GM12878 (cell line): ENCODE results near the gene DOHH. TPM values are rescaled to one million over a fixed set of nuclear protein-coding genes. Genes with fewer than 3 reads are reported as not detected.

Experiments used
- ATAC-seq: fragments of 200-7000 bp; cut with Tn5 transposase; 3 replicates; pipeline ENCODE4 v1.9.1; 2020; ENCODE audit warnings: mild to moderate bottlenecking, moderate library complexity
- BruUV-seq: library from RNA; stranded (reverse); fragments of 400-500 nt; replicated peaks from 2 replicates; lab custom pipeline; 2021; lab: Mats Ljungman, UMichigan
- CTCF ChIA-PET: fragments of 300-600 bp; sonication (Branson Sonifier 250); formaldehyde crosslinking; extraction: SDS; loops from one replicate; lab custom pipeline; 2021; ENCODE audit warnings: inconsistent platforms; lab: Yijun Ruan, JAX
- POLR2A ChIA-PET: fragments of 350-600 bp; formaldehyde crosslinking; extraction: SDS; loops from one replicate; lab custom pipeline; 2021; ENCODE audit warnings: inconsistent platforms; lab: Charles Lee
- RAD21 ChIA-PET: fragments of 300-600 bp; sonication (Branson Sonifier 250); formaldehyde crosslinking; loops from one replicate; lab custom pipeline; 2023; ENCODE audit warnings: antibody characterized with exemption; ENCODE audit not compliant: unreplicated experiment; lab: Charles Lee
- SMC1A ChIA-PET: fragments of 300-600 bp; sonication (Branson Sonifier 250); formaldehyde crosslinking; loops from one replicate; lab custom pipeline; 2023; ENCODE audit not compliant: unreplicated experiment, uncharacterized antibody; lab: Charles Lee
- DNase-seq: peaks from one replicate; pipeline ENCODE4 v3.0.0-alpha.2; 2011; ENCODE audit warnings: low read depth, low spot score
- FAIRE-seq: peaks from 3 replicates; lab custom pipeline; 2011; peaks lifted over from hg19 to GRCh38; lab: Jason Lieb, UNC
- H2AFZ ChIP-seq: 2 replicates; pipeline ENCODE4 v1.6.0; 2011; ENCODE audit warnings: low read depth, low read length, control low read depth; ENCODE audit not compliant: control insufficient read depth
- H3K27ac ChIP-seq: 2 replicates; pipeline ENCODE4 v1.5.1; 2011; ENCODE audit warnings: control low read depth; ENCODE audit not compliant: control insufficient read depth, insufficient read depth
- H3K27me3 ChIP-seq, 2 experiments: replicated peaks in 1 of 2; 2 replicates each; pipeline versions ENCODE4 v1.6.0 to v1.6.1; 2011; ENCODE audit warnings: low read length in 1 of 2; ENCODE audit not compliant: control insufficient read depth in 2 of 2, insufficient read depth in 2 of 2
- H3K36me3 ChIP-seq, 2 experiments: 2 replicates each; pipeline ENCODE4 v1.5.1; 2011; ENCODE audit warnings: low read length in 1 of 2; ENCODE audit not compliant: control insufficient read depth in 2 of 2, insufficient read depth in 2 of 2
- H3K4me1 ChIP-seq: 2 replicates; pipeline ENCODE4 v1.6.1; 2011; ENCODE audit warnings: mild to moderate bottlenecking, low read length, moderate library complexity, mixed read lengths; ENCODE audit not compliant: control insufficient read depth, insufficient read depth
- H3K4me2 ChIP-seq: 2 replicates; pipeline ENCODE4 v1.6.0; 2011; ENCODE audit warnings: control low read depth; ENCODE audit not compliant: control insufficient read depth, insufficient read depth
- H3K4me3 ChIP-seq: fragments of 200-600 bp; sonication (generic); 2 replicates; pipeline ENCODE4 v1.5.1; 2016
- H3K79me2 ChIP-seq: 2 replicates; pipeline ENCODE4 v1.6.0; 2011; ENCODE audit warnings: low read length; ENCODE audit not compliant: control insufficient read depth, insufficient read depth
- H3K9ac ChIP-seq: 2 replicates; pipeline ENCODE4 v1.8.0; 2011; ENCODE audit warnings: low read length, control low read depth, mixed read lengths; ENCODE audit not compliant: control insufficient read depth, insufficient read depth
- H3K9me3 ChIP-seq: replicated peaks from 3 replicates; pipeline ENCODE4 v1.5.1; 2011; ENCODE audit warnings: mild to moderate bottlenecking, low read length; ENCODE audit not compliant: control insufficient read depth, insufficient read depth
- H4K20me1 ChIP-seq: 2 replicates; pipeline ENCODE4 v1.6.0; 2011; ENCODE audit not compliant: control insufficient read depth, insufficient read depth
- EGR1 ChIP-seq, 2 experiments: IDR thresholded peaks; 1 replicate in 1 of 2; 2 replicates in 1 of 2; pipeline ENCODE4 v1.6.1; 2011 to 2012; ENCODE audit warnings: low read depth in 2 of 2, low read length in 2 of 2, borderline replicate concordance in 1 of 2, mild to moderate bottlenecking in 1 of 2, moderate library complexity in 1 of 2
- EZH2 ChIP-seq: IDR thresholded peaks from 2 replicates; pipeline ENCODE4 v1.6.1; 2012; ENCODE audit warnings: low read depth, mild to moderate bottlenecking, control low read depth, inconsistent platforms, low read length, borderline replicate concordance; ENCODE audit not compliant: control insufficient read depth
- KDM1A ChIP-seq: fragments of 200-600 bp; sonication (generic); IDR thresholded peaks from 2 replicates; pipeline ENCODE4 v1.6.1; 2016; ENCODE audit warnings: borderline replicate concordance
- MYB ChIP-seq: fragments of 150-350 bp; IDR thresholded peaks from 2 replicates; pipeline ENCODE4 v1.6.1; 2014; ENCODE audit warnings: mild to moderate bottlenecking, low read depth, low read length, borderline replicate concordance
- MYC ChIP-seq: IDR thresholded peaks from 2 replicates; pipeline ENCODE4 v1.6.1; 2011; ENCODE audit warnings: mild to moderate bottlenecking, low read length, moderate library complexity, inconsistent platforms; ENCODE audit not compliant: insufficient read depth, insufficient replicate concordance, insufficient read length, severe bottlenecking
- RB1 ChIP-seq: fragments of 450-650 bp; formaldehyde crosslinking; IDR thresholded peaks from 2 replicates; pipeline ENCODE4 v1.6.1; 2017; ENCODE audit warnings: mild to moderate bottlenecking, borderline replicate concordance
- SREBF2 ChIP-seq: IDR thresholded peaks from 2 replicates; pipeline ENCODE4 v1.6.1; 2012; ENCODE audit warnings: mild to moderate bottlenecking, low read length
- ZBTB11 ChIP-seq: fragments of 450-650 bp; formaldehyde crosslinking; IDR thresholded peaks from 2 replicates; pipeline ENCODE4 v1.5.0; 2022; ENCODE audit warnings: mild to moderate bottlenecking, missing genetic modification characterization
- ZNF207 ChIP-seq: fragments of 450-650 bp; IDR thresholded peaks from 2 replicates; pipeline ENCODE4 v1.6.1; 2014; ENCODE audit warnings: antibody characterized with exemption, mild to moderate bottlenecking, borderline replicate concordance
- WGBS: methylation state at CpG from one replicate; pipeline ENCODE4 v1.1.6; 2016; ENCODE audit warnings: low lambda C conversion rate; ENCODE audit not compliant: insufficient replicate concordance, insufficient coverage; ENCODE audit errors: missing lambda C conversion rate; 5-methylcytosine and 5-hydroxymethylcytosine counted together
- in situ Hi-C: fragments of 300-500 bp; cut with MboI; formaldehyde crosslinking; loops from 9 replicates; pipeline ENCODE4 v1.14.3; 2018; ENCODE audit warnings: mixed read lengths
- intact Hi-C: fragments of 100-400 bp; cut with micrococcal nuclease; formaldehyde crosslinking; loops from one replicate; pipeline ENCODE4 v1.14.2; 2022; ENCODE audit not compliant: unreplicated experiment
- polyA plus RNA-seq, 11 experiments: library from polyadenylated mRNA; depleted of rRNA in 4 of 11; unstranded in 6 of 11; stranded (reverse) in 5 of 11; fragments of >200 nt; fragmentation: Nextera tagmentation in 4 of 11; fragmentation: Illumina TruSeq in 1 of 11; extraction: Ambion mirVana in 4 of 11; extraction: Trizol in 1 of 11; gene quantifications; 1 replicate in 1 of 11; 2 replicates in 10 of 11; pipeline versions ENCODE4 v1.2.1 to v1.2.3, GENCODE V29; 2011 to 2016; ENCODE audit warnings: inconsistent platforms in 2 of 11, missing spikeins in 2 of 11, low read depth in 1 of 11
- total RNA-seq, 4 experiments: library from RNA; depleted of rRNA in 3 of 4; stranded (reverse); fragments of >200 nt in 3 of 4; fragmentation: Illumina TruSeq in 1 of 4; extraction: Trizol in 1 of 4; gene quantifications; 2 replicates each; pipeline versions ENCODE4 v1.2.1 to v1.2.3, GENCODE V29; 2013 to 2021

The DOHH gene
- total and polyA plus RNA-seq, 10 of the 15 experiments (the other 5 are each of a cell fraction or from before 2014, with no cell fraction given), result 0.11 to 28.6 (median 11.7) TPM

- no peak overlapping the region for H3K4me2 ChIP-seq
- 19% methylated on average over 4 of the region's 4 CpGs for WGBS
- H3K9me3 ChIP-seq, result no peaks in the 10 kb centered on the region; the same call in 2 of the 3 replicates
- H3K9ac ChIP-seq, result no peak overlapping the region
- ATAC-seq (no peak), DNase-seq (no peak), FAIRE-seq (no peak)
- TF ChIP-seq MYC, result no peak
- H3K79me2 ChIP-seq, result no peaks in the 10 kb centered on the region
- H3K27me3 ChIP-seq, result no peaks in the 10 kb centered on the region
- RAD21 ChIA-PET, result no interaction called here
- H3K4me1 ChIP-seq, result no peaks in the 10 kb centered on the region
- H3K36me3 ChIP-seq, result no peaks in the 10 kb centered on the region
- no peak overlapping the region for H3K4me3 ChIP-seq
- H3K27ac ChIP-seq, result no peak overlapping the region
- no peak overlapping the region for H2AFZ ChIP-seq
- POLR2A ChIA-PET, result no interaction called here
- SMC1A ChIA-PET, result interaction anchor here (0.6 kb wide), 1 partner anchor 10 kb away, joined by 3 read pairs; no protein-coding TSS in a partner anchor
- in situ Hi-C loops (no loop called here), intact Hi-C loops (no loop called here)
- peaks cover 2% of the 10 kb centered on the region; the same call in 1 of the 2 replicates for H4K20me1 ChIP-seq
- no TSS peak for BruUV-seq
- CTCF ChIA-PET, result no interaction called here
These were observed 25.0 kb downstream of the DOHH start for GRCh38 chr19:3475449-3475848.

GRCh38 chr19:3474614-3475013 lies 25.9 kb downstream of the DOHH start:
- H3K79me2 ChIP-seq, result no peaks in the 10 kb centered on the region
- no peaks in the 10 kb centered on the region for H3K27me3 ChIP-seq
- no peak overlapping the region for H3K27ac ChIP-seq
- CTCF ChIA-PET, result interaction anchor here (0.7 kb wide), 1 partner anchor 35 kb away, joined by 3 read pairs; no protein-coding TSS in a partner anchor
- no peak overlapping the region for H3K9ac ChIP-seq
- RAD21 ChIA-PET, result no interaction called here
- H4K20me1 ChIP-seq, result peaks cover 2% of the 10 kb centered on the region; the same call in 1 of the 2 replicates
- no peak overlapping the region for H3K4me2 ChIP-seq
- in situ Hi-C loops (loop anchor here (5.0 kb wide), 1 partner anchor 147 kb away; no protein-coding TSS in a partner anchor), intact Hi-C loops (no loop called here)
- H2AFZ ChIP-seq, result no peak overlapping the region
- BruUV-seq, result no TSS peak
- no peak for ATAC-seq
- FAIRE-seq, result no peak
- H3K36me3 ChIP-seq, result no peaks in the 10 kb centered on the region
- SMC1A ChIA-PET, result no interaction called here
- WGBS, result 29% methylated on average over 2 of the region's 2 CpGs
- H3K4me3 ChIP-seq, result no peak overlapping the region
- no peaks in the 10 kb centered on the region; the same call in 2 of the 3 replicates for H3K9me3 ChIP-seq
- H3K4me1 ChIP-seq, result no peaks in the 10 kb centered on the region
- DNase-seq, result no peak
- POLR2A ChIA-PET, result no interaction called here
- TF ChIP-seq EGR1 (IDR thresholded peaks at IDR 0.05; ENCODE audit: borderline replicate concordance in 1 of 2, low read depth in 2 of 2, low read length in 2 of 2) (no peak), RB1 (no peak), ZNF207 (no peak), EZH2 (no peak), MYB (no peak), ZBTB11 (CRISPR knock-in tag) (no peak), SREBF2 (no peak), KDM1A (no peak)
